ENCODE results near the gene KIF6.
"Not testable (repeated sequence)": the region's sequence is repeated elsewhere in the genome, so short reads cannot be mapped to it uniquely, and the experiment has no call there.

KIF6 gene

DNA sequence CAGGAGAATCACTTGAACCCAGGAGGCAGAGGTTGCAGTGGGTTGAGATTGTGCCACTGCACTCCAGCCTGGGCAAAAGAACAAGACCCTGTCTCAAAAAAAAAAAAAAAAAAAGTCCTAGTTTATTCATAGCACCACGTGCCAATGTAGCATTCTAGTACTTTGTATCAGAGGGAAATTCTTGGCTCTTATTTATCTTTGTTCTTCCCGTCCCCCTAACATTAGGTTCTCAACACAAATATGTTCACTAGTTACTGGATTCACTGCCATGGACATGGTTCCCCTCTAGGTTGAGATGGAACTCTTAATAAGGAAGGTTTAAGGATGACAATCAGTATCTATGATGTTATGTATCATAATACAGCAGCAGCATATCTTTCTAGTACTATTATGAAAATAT lies 178.5 kb downstream of the KIF6 start:
- no peak for DNase-seq

DNA sequence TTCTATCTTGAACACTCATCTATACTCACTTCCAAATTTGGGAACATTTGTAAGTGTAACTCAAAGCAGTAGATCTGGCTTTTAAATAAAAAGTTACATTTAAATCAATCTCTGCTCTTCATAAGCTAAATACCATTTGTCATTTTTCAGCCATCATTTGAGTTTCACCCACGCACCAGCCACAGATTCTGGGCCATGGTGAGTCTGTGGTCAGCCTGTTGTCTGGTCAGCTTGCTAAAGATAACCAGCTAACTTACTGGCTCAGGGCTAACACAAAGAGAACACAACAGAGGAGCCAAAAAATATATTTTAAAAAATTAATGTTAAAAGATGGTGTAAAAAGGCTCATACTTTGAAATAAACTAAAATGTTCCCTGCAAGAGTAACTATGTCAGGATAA lies 181.3 kb downstream of the KIF6 start:
- DNase-seq, result no peak

DNA sequence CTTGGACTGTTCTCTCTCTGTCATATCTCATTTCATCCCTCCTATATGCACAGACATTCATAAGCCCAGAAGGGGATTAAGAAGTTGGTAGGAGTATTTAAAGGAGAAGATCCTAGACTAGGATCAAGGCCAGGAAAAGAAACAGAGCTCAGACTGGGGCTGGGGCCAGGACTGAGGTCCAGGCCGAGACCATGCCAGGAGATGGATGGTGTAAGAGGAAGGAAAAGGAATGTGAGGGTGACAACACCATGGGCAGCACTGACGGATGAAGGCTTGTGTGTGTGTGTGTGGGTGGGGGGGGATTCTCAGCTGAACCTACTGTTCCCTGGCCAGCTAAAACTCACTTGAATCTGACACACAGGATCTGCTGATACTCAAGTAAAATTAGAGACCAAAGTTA lies 182.1 kb downstream of the KIF6 start:
- no peak for DNase-seq

DNA sequence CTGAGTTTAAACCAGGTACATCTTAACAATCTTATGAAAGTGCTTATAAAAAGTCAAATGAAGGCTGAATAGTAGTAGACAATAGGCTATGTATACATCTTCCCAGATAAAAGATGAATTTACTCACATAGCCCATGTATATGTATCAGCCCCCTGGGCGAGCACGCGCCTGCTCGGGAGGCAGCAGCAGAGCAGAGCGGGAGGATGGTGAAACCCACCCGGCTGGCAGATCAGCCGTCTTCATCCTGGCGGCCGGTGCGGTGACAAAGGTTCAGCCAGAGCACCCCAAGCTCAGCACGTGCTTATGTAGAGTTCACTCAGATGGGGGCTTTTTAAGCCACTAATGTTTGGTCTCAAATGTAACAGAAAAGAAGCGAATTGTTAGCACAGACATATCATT lies 184.8 kb downstream of the KIF6 start:
- no peak for DNase-seq

DNA sequence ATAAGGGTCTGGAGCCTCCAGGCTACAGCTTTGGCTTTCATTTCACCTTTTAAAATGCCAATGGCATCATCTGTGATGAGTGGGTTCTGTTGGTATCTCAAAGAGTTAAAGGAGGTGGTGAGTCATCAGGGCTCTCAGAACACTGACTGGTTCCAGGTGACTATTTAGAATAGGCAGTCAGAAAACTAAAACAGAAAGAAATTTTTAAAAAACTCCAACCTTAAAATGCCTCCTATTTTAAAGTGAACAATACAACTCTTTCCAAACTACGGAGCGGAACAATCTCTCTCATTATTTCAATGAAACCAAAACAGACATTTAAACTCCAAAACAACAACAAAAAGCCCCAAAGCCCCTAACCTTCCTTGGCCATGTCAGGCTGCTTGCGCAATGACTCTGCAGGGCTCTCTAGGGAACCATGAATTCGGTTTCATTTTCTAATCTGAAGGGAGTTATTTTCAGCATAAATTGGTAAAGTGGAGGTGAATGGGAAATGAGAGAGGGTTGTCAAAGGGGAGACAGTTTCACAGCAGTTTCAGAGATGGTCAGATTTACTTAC lies 194.9 kb downstream of the KIF6 start:
- DNase-seq, result no peak

DNA sequence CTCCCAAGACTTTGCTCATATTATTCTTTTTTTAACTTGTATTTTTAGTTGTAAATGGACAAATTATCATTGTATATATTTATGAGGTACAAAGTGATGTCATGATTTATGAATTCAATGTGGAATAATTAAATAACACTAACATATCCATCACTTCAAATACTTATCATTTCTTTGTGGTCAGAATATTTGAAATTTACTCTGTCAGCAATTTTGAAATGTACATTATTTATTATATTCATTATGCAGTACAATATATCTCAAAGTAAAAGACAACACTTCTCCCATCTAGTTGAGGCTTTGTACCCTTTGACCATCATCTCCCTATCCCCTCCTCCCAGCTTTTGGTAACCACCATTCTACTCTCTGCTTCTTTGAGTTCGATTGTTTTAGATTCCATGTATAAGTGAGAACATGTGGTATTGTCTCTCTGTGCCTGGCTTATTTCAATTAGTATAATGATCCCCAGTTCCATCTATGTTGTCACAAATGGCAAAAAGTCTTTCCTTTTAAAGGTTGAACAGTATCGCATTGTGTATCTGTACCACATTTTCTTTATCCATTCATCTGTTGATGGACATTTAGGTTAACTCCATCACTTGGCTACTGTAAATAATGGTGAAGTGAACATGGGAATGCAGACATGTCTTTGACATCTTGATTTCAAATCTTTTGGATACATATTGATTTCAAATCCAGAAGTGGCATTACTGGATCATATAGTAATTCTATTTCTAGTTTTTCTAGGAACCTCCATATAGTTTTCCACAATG lies 197.2 kb downstream of the KIF6 start:
- no peak for DNase-seq

DNA sequence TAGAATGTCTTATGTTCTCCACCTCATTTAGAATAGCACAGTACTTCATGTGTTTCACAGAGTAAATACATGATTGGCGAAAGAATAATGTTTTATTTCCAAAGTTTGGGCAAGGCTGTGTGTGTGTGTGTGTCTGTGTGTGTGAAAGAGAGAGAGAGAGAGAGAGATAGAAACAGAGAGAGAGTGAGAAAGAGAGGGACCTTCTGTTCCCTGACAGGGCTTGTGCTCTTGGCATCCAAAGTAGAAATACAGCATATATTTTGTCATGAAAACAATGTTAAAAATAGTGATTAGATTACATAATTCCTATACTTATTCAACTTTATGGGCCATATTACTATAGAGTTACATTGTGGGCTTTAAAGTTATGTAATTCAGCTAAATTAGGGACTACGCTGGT lies 201.2 kb downstream of the KIF6 start:
- DNase-seq, result no peak

DNA sequence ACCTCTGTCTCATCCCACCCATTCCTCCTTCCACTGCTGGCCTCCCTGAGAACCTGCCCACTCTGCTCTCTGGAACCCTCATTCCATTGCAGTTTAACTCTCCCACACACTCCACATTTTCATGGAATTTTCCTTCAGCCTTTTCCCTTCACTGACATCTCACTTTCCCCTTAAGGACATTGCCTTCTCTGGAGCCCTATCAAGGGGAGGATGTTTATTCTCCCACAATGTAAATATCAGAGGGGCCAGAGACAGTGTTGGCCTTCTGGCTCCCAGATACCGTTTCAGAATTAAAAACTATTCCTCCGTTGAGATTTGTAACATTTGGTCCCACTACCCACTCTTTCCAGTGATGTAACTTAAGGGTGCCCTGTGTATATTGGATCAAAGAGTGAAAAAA lies 203.2 kb downstream of the KIF6 start:
- DNase-seq, result no peak

DNA sequence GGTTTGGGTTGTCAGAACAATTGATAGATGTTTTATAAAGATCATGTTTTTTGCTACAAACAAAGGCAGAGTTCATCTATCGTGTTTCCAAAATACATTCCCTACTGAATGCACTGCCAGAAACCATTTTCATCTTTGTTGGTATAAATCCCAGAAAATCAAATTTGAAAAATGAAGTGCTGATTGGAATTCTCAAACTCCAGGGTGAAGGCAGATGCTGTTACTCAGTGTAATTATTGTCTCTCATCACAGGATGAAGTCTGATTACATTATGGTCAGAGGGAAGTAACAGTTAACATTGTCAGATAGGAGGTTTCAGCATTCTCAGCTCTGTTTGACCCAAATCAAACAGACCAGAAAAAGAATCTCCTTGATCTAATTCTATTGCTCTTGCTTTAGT lies 204.3 kb downstream of the KIF6 start:
- DNase-seq, result no peak

DNA sequence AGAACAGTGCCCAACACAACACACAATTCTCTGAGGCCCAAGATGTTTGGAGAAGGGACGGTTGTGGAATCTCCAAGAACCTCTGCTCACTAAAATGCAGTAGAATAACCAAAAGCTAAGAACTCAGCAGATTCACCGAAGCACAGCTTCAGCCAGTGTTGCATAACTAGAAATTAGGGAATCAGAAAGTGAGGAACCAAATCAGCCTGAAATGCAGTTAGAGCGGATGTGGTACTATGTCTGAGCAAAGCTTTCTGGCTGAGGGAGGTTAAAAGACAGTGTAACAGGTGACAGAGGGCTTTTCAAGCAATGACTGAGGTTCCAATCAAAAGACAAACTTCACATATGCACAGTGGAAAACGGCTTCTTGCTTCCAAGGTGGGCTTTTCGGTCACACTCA lies 204.8 kb downstream of the KIF6 start:
- DNase-seq, result no peak

DNA sequence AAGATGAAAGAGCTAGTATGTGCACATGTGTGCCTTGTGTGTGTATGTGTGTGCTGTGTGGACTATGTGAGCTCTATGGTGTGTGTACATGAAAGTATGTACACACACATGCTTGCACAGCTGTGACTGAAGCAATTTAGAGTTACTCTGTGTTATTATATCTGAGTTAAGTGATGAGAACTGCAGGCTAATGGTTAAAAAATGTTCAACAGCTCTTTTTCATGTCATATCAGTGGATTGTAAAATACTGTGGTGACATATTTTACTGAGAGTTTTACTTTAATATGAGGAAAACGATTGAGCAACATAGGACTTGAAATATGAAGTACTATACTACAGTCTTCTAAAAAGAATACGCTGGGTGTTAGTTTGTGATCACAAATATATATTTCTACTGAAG lies 207.0 kb downstream of the KIF6 start:
- no peak for DNase-seq

DNA sequence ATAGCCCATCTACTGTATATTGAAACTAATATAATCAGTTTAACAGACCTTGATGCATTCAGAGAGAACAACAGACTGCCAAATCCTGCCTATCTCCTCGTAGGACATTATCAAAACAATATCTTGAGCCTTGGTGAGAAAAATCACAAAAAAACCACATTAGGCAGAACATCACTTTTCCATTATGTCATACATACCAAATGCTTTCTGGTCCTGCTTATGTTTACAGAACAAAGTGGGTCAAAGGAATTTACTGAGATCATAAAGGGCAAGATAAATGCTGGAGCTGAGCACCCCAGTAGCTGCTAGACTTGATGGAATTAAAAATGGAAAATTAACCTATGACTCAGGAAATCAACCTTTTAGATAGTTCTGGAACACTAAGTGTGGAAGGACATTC lies 207.5 kb downstream of the KIF6 start:
- no peak for DNase-seq

DNA sequence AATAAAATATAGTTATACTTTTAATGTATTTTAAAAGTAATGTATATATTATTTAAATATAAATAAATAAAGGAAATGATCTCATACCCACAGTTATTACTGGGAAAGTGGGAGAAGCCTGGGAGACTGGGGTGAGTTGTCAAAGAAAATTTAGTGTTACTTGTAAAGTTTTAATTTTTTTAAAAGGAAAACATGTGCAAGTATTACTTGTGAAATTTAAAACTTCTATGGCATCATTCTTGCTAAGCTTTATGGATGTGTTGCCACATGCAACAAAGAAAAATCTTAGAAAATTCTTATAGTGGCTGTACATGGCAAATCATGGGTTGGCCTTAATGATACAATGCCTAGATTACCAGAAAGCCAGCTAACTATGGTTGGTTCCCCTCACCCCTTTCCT lies 208.7 kb downstream of the KIF6 start:
- DNase-seq, result no peak

DNA sequence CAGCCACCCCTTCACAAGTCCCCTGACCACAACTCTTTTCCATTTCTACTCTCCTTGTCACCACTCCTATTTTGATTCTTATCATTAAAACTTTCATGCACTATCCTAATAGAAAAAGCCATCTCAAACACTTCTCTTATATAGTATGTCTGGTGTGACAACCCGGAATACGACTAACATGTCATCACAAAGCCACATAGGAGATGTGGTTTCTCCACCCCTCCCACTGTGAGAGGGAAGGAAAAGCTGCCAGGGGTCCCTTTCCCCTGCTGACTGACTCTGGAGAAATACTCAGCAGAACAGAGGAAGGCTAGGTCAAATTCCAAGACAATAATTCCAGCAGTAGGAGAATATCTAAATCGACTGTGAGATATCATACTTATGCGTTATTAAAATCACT lies 209.7 kb downstream of the KIF6 start:
- DNase-seq, result no peak

DNA sequence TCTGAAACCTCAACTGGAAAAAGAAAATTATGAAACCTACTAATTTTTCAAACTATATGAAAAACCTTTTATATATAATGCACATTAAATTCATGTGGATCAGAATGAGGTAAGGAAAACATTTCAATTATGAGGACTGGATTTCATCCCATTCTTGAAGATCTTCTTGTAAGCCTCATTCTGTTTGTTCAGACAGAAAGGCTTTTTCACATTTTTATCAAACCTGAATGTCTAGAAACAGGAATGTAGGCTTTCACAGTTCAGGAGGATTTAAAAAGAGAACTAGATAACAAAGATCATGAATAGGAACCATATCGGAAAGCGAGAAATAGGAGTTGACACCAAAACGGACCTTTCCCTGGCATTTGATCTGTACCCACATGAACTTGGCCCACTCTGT lies 210.2 kb downstream of the KIF6 start:
- DNase-seq, result no peak

DNA sequence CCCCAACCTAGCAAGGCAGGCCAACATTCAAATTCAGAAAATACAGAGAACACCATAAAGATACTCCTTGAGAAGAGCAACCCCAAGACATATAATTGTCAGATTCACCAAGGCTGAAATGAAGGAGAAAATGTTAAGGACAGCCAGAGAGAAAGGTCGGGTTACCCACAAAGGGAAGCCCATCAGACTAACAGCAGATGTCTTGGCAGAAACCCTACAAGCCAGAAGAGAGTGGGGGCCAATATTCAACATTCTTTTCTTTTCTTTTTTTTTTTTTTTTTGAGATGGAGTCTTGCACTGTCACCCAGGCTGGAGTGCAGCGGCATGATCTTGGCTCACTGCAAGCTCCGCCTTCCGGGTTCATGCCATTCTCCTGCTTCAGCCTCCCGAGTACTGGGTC lies 215.4 kb downstream of the KIF6 start:
- DNase-seq, result not testable (repeated sequence)

DNA sequence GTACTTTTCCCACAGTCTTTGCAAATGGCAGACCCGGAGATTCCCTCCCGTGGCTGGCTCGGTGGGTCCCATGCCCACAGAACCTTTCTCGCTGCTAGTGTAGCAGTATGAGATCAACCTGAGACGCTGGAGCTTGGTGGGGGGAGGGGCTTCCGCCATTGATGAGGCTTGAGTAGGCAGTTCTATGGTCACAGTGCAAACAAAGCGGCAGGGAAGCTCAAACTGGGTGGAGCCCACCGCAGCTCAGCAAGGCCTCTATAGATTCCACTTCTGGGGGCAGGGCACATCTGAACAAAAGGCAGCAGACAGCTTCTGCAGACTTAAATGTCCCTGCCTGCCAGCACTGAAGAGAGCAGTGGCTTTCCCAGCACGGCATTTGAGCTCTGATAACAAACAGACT lies 216.7 kb downstream of the KIF6 start:
- no peak for DNase-seq

DNA sequence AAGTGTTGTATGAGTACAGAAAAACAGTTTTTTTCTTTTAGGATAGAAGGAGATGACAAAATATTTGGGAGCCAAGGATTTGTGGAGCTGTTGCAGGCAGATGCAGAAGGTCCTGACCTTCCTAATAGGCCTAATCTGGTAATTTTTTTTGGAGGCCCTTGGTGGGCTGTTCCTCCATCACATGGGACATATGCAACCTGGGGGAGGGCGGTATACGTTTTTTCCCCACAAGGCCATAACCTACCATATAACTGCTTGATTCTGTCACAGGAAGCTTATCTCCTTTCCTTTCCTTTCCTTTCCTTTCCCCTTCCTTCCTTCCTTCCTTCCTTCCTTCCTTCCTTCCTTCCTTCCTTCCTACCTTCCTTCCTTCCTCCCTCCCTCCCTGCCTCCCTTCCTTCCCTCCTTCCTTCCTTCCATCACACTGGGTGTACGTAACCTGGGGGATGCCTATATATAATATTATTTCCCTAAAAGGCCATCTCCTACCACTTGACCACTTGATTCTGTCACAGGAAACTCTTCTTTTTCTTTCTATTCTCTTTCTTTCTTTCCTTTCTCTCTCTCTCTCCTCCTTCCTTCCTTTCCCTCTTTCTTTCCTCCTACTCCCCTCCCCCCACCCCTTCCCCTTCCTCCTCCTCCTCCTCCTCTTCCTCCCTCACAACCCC lies 217.7 kb downstream of the KIF6 start:
- no peak for DNase-seq

DNA sequence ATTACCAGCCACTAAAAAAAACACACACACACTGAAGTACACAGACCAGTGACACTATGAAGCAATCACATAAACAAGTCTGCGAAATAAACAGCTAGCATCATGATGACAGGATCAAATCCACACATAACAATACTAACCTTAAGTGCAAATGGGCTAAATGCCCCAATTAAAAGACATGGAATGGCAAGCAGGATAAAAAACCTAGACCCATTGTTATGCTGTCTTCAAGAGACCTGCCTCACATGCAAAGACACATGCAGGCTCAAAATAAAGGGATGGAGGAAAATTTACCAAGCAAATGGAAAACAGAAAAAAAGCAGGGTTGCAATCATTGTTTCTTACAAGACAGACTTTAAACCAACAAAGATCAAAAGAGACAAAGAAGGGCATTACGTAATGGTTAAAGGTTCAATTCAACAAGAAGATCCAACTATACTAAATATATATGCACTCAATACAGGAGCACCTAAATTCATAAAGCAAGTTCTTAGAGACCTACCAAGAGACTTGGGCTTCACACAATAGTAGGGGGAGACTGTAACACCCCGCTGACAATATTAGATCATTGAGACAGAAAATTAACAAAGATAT lies 222.7 kb downstream of the KIF6 start:
- DNase-seq, result not testable (repeated sequence)

DNA sequence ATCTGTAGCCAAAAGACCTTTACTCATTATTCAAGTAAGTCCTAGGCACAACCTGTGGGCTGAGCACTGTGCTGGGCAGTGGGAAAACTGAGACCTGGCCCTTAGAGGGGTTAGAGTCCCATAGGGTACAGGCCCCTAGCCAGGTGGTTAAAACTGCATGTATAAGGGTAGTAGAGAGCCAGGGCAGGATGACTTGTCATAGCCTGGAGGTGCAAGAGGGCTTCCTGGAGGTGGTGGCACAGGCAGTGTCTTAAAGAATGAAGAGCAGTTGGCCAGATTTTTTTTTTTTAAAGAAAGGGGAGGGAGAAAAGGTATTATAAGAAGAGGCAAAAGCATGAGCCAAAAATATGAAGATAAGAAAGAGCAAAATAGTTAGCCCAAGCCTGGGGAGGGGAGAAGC lies 226.2 kb downstream of the KIF6 start:
- DNase-seq, result no peak

DNA sequence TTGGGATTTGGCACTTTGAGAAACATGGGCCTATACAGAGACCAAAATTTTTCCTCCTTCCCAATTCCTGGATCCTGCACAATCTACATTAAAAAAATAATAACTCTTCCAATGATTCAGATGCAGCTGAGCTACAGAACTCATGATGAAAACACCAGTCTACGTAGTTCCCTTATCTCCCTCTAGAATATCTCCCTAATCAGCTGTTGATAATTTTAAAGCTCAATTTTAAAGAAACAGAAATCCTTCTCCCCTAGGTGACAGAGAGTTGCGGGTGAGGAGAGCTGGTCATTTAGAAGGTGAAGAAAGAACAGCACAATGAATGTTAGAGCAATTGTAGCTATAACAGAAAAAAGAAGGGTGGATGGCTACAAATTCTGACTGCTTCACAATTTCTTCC lies 227.1 kb downstream of the KIF6 start:
- DNase-seq, result no peak

DNA sequence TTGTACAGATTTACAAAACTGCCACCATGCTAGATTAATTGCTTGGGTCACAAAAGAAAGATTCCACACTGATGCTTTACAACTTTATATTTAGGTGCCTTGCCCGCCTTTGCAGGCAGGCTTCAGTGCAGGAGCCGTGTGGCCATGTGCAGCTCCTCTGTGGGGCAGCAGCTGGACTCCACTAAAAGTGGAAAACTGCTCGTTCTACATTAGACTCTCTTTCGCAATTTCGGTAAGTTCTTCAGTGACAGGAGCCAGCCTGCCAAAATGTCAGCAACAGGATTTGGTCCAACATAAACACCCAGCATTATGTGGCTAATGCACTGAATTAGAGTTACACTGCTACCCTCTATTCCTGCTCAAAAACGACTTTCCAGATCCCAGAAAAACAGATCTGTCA lies 228.3 kb downstream of the KIF6 start:
- no peak for DNase-seq

DNA sequence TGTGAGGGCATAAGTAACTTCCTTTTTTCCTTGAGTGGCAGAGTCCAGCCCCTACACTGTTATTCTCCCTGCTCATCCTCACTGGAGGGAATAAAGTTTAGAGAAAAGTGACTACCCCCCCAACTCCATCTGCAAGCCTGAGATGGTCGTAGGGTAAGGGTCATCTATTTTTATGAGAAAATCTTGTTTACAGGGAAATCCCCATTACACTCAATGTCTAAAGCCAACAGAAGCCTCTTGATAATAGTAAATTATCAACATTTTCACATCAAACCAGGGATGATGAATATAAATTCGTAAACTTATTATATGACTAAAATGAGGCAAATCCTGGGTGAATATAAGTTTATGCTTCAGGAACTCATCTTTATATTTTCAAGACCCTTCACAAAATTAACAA lies 228.8 kb downstream of the KIF6 start:
- DNase-seq, result no peak

DNA sequence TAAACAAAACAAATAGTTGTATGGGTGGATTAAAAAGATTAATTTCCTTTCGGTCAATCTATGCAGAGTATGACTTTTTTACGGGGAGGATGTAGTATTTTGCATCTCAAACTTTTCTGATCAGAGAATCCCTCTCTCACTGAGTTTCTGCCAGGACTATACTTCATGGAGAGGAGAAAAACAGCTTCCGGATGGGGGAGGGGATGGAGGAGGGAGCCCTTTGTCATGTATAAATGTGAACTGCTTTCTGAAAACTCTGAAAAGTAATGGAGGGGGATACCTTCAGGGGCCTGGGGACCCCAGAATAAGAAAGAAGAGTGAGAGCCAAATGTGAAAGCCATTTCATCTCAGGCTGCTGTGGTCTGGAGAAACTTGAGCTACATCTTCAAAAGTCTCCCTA lies 229.6 kb downstream of the KIF6 start:
- no peak for DNase-seq
